Coronary artery (tissue), 2 donors: Measurements from ENCODE around the gene HDAC3.
A peak's percentile ranks its signal among the peaks of the same experiment; 100 is the strongest.

Source experiments
- DNase-seq: peaks from one replicate; pipeline ENCODE4 v3.0.0-alpha.2; 2017; ENCODE audit warnings: low spot score
- H3K27ac ChIP-seq, 2 donors: fragments of 200-600 bp; sonication (generic); one replicate each; pipeline ENCODE4 v1.5.1; 2016 to 2019
- H3K4me3 ChIP-seq: fragments of 200-600 bp; sonication (generic); 2 replicates; pipeline ENCODE4 v1.5.1; 2016; ENCODE audit warnings: mild to moderate bottlenecking, moderate library complexity
- CTCF ChIP-seq: fragments of 200-600 bp; sonication (generic); IDR thresholded peaks from one replicate; pipeline ENCODE4 v1.5.1; 2019; ENCODE audit warnings: antibody characterized with exemption

The HDAC3 gene

GRCh38 chr5:141680178-141680577 lies 43.5 kb upstream of the HDAC3 start:
- H3K27ac ChIP-seq = peak overlapping the region in 1 of 2 donors; percentile 97
- H3K4me3 ChIP-seq = peak overlapping the region; percentile 75
- no peak for DNase-seq
- TF ChIP-seq CTCF = no peak

GRCh38 chr5:141677415-141677814 lies 40.8 kb upstream of the HDAC3 start:
- no peak for TF ChIP-seq CTCF
- DNase-seq = no peak
- no peak overlapping the region for H3K4me3 ChIP-seq
- no peak overlapping the region for H3K27ac ChIP-seq

- DNase-seq = no peak
- Histone ChIP-seq H3K4me3 (no peak overlapping the region), H3K27ac (no peak overlapping the region)
- TF ChIP-seq CTCF = no peak
These were observed 39.0 kb upstream of the HDAC3 start for GRCh38 chr5:141675672-141676071.

GRCh38 chr5:141674747-141675146 lies 38.1 kb upstream of the HDAC3 start:
- DNase-seq = no peak
- no peak for TF ChIP-seq CTCF
- Histone ChIP-seq H3K4me3 (no peak overlapping the region), H3K27ac (no peak overlapping the region)

- TF ChIP-seq CTCF = no peak
- Histone ChIP-seq H3K4me3 (no peak overlapping the region), H3K27ac (peak overlapping the region in 1 of 2 donors; percentile 19)
- DNase-seq = no peak
These were observed 36.5 kb upstream of the HDAC3 start for GRCh38 chr5:141672841-141673813.

- no peak for DNase-seq
- H3K27ac ChIP-seq = peak overlapping the region in 1 of 2 donors; percentile 19
- no peak overlapping the region for H3K4me3 ChIP-seq
- TF ChIP-seq CTCF = no peak
These were observed 35.6 kb upstream of the HDAC3 start for GRCh38 chr5:141672071-141672840.
